CD14-positive monocyte (primary cell): ENCODE results near the gene CAPS2. TPM values are rescaled to one million over a fixed set of nuclear protein-coding genes. Genes with fewer than 3 reads are reported as not detected.

Experiments used
- DNase-seq, 3 donors: peaks; one replicate each; pipeline ENCODE4 v3.0.0-alpha.2; 2011 to 2022
- H2AFZ ChIP-seq: 2 replicates; pipeline ENCODE4 v1.6.0; 2012; ENCODE audit warnings: mild to moderate bottlenecking, low read depth, low read length, inconsistent platforms; ENCODE audit not compliant: insufficient read depth, poor library complexity, severe bottlenecking
- H3K27ac ChIP-seq, 2 donors: 1 replicate in 1 of 2; 2 replicates in 1 of 2; pipeline ENCODE4 v1.5.1; 2012 to 2013; ENCODE audit warnings: low read length in 2 of 2, control low read depth in 1 of 2, inconsistent platforms in 1 of 2, low read depth in 1 of 2, mild to moderate bottlenecking in 1 of 2
- H3K27me3 ChIP-seq, 2 donors: one replicate each; pipeline versions ENCODE4 v1.6.0 to v1.6.1; 2011 to 2013; ENCODE audit warnings: low read length in 2 of 2; ENCODE audit not compliant: control insufficient read depth in 2 of 2, insufficient read depth in 2 of 2
- H3K36me3 ChIP-seq, 2 donors: replicated peaks in 1 of 2; 1 replicate in 1 of 2; 2 replicates in 1 of 2; pipeline versions ENCODE4 v1.5.1 to v1.6.1; 2012 to 2013; ENCODE audit warnings: low read length in 2 of 2, control low read depth in 1 of 2, inconsistent platforms in 1 of 2, mild to moderate bottlenecking in 1 of 2; ENCODE audit not compliant: insufficient read depth in 2 of 2, control insufficient read depth in 1 of 2
- H3K4me1 ChIP-seq, 2 donors: 1 replicate in 1 of 2; 2 replicates in 1 of 2; pipeline versions ENCODE4 v1.5.1 to v1.6.1; 2012 to 2013; ENCODE audit warnings: low read length in 2 of 2, control low read depth in 1 of 2, inconsistent platforms in 1 of 2, mild to moderate bottlenecking in 1 of 2, moderate library complexity in 1 of 2; ENCODE audit not compliant: insufficient read depth in 2 of 2, control insufficient read depth in 1 of 2
- H3K4me2 ChIP-seq: replicated peaks from 2 replicates; pipeline ENCODE3; 2012; ENCODE audit warnings: low read length, moderate library complexity, mild to moderate bottlenecking; ENCODE audit not compliant: poor library complexity, severe bottlenecking; ENCODE audit errors: extremely low read depth
- H3K4me3 ChIP-seq, 3 experiments: fragments of 200-600 bp in 1 of 3; sonication (generic) in 1 of 3; replicated peaks in 1 of 3; 1 replicate in 2 of 3; 2 replicates in 1 of 3; pipeline ENCODE4 v1.5.1; 2011 to 2013; ENCODE audit warnings: low read length in 3 of 3, mild to moderate bottlenecking in 3 of 3, control low read depth in 2 of 3, low read depth in 2 of 3, inconsistent platforms in 1 of 3, moderate library complexity in 1 of 3
- H3K79me2 ChIP-seq: 2 replicates; pipeline ENCODE4 v1.6.0; 2012; ENCODE audit warnings: mild to moderate bottlenecking, control low read depth, inconsistent platforms, low read length, moderate library complexity; ENCODE audit not compliant: insufficient read depth
- H3K9ac ChIP-seq: 2 replicates; pipeline ENCODE4 v1.6.0; 2017; ENCODE audit warnings: low read length, mild to moderate bottlenecking; ENCODE audit not compliant: insufficient read depth, poor library complexity, severe bottlenecking
- H3K9me3 ChIP-seq, 2 donors: replicated peaks in 1 of 2; 1 replicate in 1 of 2; 2 replicates in 1 of 2; pipeline versions ENCODE4 v1.5.1 to v1.6.1; 2012 to 2013; ENCODE audit warnings: low read length in 2 of 2, control low read depth in 1 of 2; ENCODE audit not compliant: control insufficient read depth in 1 of 2, insufficient read depth in 1 of 2
- H4K20me1 ChIP-seq: 2 replicates; pipeline ENCODE4 v1.6.0; 2012; ENCODE audit warnings: mild to moderate bottlenecking, low read length, control low read depth, moderate library complexity; ENCODE audit not compliant: insufficient read depth
- H3K27ac Mint-ChIP-seq, 7 donors: one replicate each; pipeline ENCODE4 v1.8.0; 2020; ENCODE audit warnings: mild to moderate bottlenecking in 7 of 7, mixed read lengths in 7 of 7, moderate library complexity in 6 of 7, inconsistent platforms in 2 of 7
- H3K27me3 Mint-ChIP-seq, 3 donors: one replicate each; pipeline ENCODE4 v1.8.0; 2021 to 2022; ENCODE audit warnings: low read depth in 3 of 3, mild to moderate bottlenecking in 3 of 3, mixed read lengths in 3 of 3, moderate library complexity in 3 of 3, inconsistent platforms in 1 of 3
- H3K36me3 Mint-ChIP-seq, 2 donors: one replicate each; pipeline ENCODE4 v1.8.0; 2020; ENCODE audit warnings: mixed read lengths in 2 of 2, inconsistent platforms in 1 of 2, mild to moderate bottlenecking in 1 of 2
- H3K4me1 Mint-ChIP-seq: one replicate; pipeline ENCODE4 v1.8.0; 2020; ENCODE audit warnings: mild to moderate bottlenecking, mixed read lengths
- H3K4me3 Mint-ChIP-seq, 2 donors: one replicate each; pipeline ENCODE4 v1.8.0; 2020; ENCODE audit warnings: mild to moderate bottlenecking in 2 of 2, mixed read lengths in 2 of 2, moderate library complexity in 1 of 2
- H3K9me3 Mint-ChIP-seq, 7 donors: one replicate each; pipeline ENCODE4 v1.8.0; 2020 to 2022; ENCODE audit warnings: mixed read lengths in 7 of 7, mild to moderate bottlenecking in 6 of 7, moderate library complexity in 6 of 7, inconsistent platforms in 2 of 7
- WGBS: methylation state at CpG from one replicate; pipeline ENCODE4 v1.1.5; 2013; ENCODE audit warnings: missing lambda C conversion rate; ENCODE audit not compliant: insufficient coverage; 5-methylcytosine and 5-hydroxymethylcytosine counted together
- intact Hi-C, 2 donors: fragments of 100-400 bp; cut with micrococcal nuclease; formaldehyde crosslinking; loops; one replicate each; pipeline versions ENCODE4 v1.15.0 to v1.15.1; 2023
- polyA plus RNA-seq, 3 donors: library from polyadenylated mRNA; depleted of rRNA in 1 of 3; unstranded in 2 of 3; stranded (reverse) in 1 of 3; fragments of 300-500 nt in 2 of 3; fragments of >200 nt in 1 of 3; fragmentation: Illumina TruSeq in 2 of 3; gene quantifications; 1 replicate in 2 of 3; 2 replicates in 1 of 3; pipeline ENCODE4 v1.2.3, GENCODE V29; 2012 to 2021
- TF ChIP-seq, protein P1 (sequence below): fragments of 200-600 bp; IDR thresholded peaks from one replicate; pipeline ENCODE4 v1.8.0; 2022; ENCODE audit warnings: antibody characterized with exemption, mild to moderate bottlenecking

The CAPS2 gene
- polyA plus RNA-seq, 3 donors: 0.36 to 0.49 TPM; not detected in 1

DNA sequence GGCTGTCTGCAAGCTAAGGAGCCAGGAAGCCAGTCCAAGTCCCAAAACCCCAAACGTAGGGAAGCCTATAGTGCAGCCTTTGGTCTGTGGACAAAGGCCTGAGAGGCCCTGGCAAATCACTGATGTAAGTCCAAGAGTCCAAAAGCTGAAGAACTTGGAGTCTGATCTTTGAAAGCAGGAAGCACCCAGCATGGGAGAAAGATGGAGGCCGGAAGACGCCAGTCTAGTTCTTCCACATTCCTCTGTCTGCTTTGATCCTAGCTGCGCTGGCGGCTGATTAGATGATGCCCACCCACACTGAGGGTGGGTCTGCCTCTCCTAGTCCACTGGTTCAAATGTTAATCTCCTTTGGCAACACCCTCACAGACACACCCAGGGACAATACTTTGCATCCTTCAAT, 58.5 kb downstream of the CAPS2 start:
- H3K4me1 ChIP-seq: no peaks in the 10 kb centered on the region
- no peak for DNase-seq
- H3K79me2 ChIP-seq: no peaks in the 10 kb centered on the region
- H4K20me1 ChIP-seq: no peaks in the 10 kb centered on the region
- no peak overlapping the region for H3K27ac ChIP-seq
- no peak overlapping the region for H3K4me3 Mint-ChIP-seq
- TF ChIP-seq, protein P1, sequence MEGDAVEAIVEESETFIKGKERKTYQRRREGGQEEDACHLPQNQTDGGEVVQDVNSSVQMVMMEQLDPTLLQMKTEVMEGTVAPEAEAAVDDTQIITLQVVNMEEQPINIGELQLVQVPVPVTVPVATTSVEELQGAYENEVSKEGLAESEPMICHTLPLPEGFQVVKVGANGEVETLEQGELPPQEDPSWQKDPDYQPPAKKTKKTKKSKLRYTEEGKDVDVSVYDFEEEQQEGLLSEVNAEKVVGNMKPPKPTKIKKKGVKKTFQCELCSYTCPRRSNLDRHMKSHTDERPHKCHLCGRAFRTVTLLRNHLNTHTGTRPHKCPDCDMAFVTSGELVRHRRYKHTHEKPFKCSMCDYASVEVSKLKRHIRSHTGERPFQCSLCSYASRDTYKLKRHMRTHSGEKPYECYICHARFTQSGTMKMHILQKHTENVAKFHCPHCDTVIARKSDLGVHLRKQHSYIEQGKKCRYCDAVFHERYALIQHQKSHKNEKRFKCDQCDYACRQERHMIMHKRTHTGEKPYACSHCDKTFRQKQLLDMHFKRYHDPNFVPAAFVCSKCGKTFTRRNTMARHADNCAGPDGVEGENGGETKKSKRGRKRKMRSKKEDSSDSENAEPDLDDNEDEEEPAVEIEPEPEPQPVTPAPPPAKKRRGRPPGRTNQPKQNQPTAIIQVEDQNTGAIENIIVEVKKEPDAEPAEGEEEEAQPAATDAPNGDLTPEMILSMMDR: no peak
- H3K9ac ChIP-seq: no peak overlapping the region
- no peaks in the 10 kb centered on the region for H3K27me3 ChIP-seq
- H3K27me3 Mint-ChIP-seq: peaks cover 0 to 2% (median 1%) of the 10 kb centered on the region in 3 donors
- no peaks in the 10 kb centered on the region for H3K36me3 Mint-ChIP-seq
- no peaks in the 10 kb centered on the region for H3K9me3 ChIP-seq
- H3K4me3 ChIP-seq: no peak overlapping the region
- H3K36me3 ChIP-seq: no peaks in the 10 kb centered on the region
- no peak overlapping the region for H3K4me2 ChIP-seq
- no peaks in the 10 kb centered on the region for H3K4me1 Mint-ChIP-seq
- no peak overlapping the region for H3K27ac Mint-ChIP-seq
- intact Hi-C loops: no loop called here
- H2AFZ ChIP-seq: no peak overlapping the region
- WGBS: 93% methylated on average over 5 of the region's 5 CpGs
- peaks cover 0 to 2% (median 0%) of the 10 kb centered on the region in 7 donors for H3K9me3 Mint-ChIP-seq

DNA sequence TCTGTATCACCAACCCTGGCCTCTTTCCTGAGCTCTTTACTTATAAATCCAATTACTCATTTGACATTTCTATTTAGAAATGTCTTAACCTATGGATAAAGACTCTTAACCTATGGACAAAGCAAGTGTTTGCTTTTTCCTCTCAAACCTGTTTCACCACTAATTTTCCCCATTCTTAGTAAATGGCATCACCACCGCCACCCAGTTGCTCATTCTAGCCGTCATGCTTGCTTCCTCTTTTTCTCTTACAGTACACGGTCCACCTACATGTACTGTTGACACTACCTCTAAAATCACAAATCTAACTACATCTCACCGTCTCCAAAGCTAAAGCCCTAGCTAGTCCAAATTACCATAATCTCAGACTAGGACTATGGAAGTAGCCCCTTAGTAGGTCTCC, 60.0 kb downstream of the CAPS2 start:
- Mint-ChIP-seq H3K27me3 (peaks cover 0 to 2% (median 1%) of the 10 kb centered on the region in 3 donors), H3K9me3 (peaks cover 0 to 5% (median 2%) of the 10 kb centered on the region in 7 donors), H3K4me3 (no peak overlapping the region), H3K36me3 (no peaks in the 10 kb centered on the region), H3K4me1 (no peaks in the 10 kb centered on the region), H3K27ac (no peak overlapping the region)
- DNase-seq: no peak
- 64% methylated on average over 4 of the region's 4 CpGs for WGBS
- no peaks in the 10 kb centered on the region for H3K4me1 ChIP-seq
- H2AFZ ChIP-seq: no peak overlapping the region
- no peak overlapping the region for H3K9ac ChIP-seq
- no peak overlapping the region for H3K4me2 ChIP-seq
- TF ChIP-seq, protein P1: no peak
- no peak overlapping the region for H3K27ac ChIP-seq
- intact Hi-C loops: no loop called here
- no peaks in the 10 kb centered on the region for H4K20me1 ChIP-seq
- H3K79me2 ChIP-seq: no peaks in the 10 kb centered on the region
- H3K36me3 ChIP-seq: no peaks in the 10 kb centered on the region
- H3K4me3 ChIP-seq: no peak overlapping the region
- no peaks in the 10 kb centered on the region for H3K27me3 ChIP-seq
- H3K9me3 ChIP-seq: no peaks in the 10 kb centered on the region
